Endodermal cell (in vitro differentiated cells): ENCODE results near the gene PRKAG3. TPM values are rescaled to one million over a fixed set of nuclear protein-coding genes. Genes with fewer than 3 reads are reported as not detected.

ENCODE experiments used
- DNase-seq: peaks from one replicate; pipeline ENCODE4 v3.0.0-alpha.2; 2017
- H3K27ac ChIP-seq: 2 replicates; pipeline ENCODE4 v1.5.1; 2013; ENCODE audit warnings: mild to moderate bottlenecking, low read depth, low read length, moderate library complexity
- H3K27me3 ChIP-seq: 2 replicates; pipeline ENCODE4 v1.6.1; 2013; ENCODE audit warnings: mild to moderate bottlenecking, low read length, moderate library complexity; ENCODE audit not compliant: insufficient read depth, control insufficient read depth, poor library complexity, severe bottlenecking
- H3K36me3 ChIP-seq: 2 replicates; pipeline ENCODE4 v1.7.0; 2013; ENCODE audit warnings: mild to moderate bottlenecking, low read length, moderate library complexity; ENCODE audit not compliant: control insufficient read depth, insufficient read depth
- H3K4me1 ChIP-seq: one replicate; pipeline ENCODE4 v1.7.0; 2013; ENCODE audit warnings: low read length; ENCODE audit not compliant: control insufficient read depth, insufficient read depth
- H3K4me3 ChIP-seq: 2 replicates; pipeline ENCODE4 v1.5.1; 2013; ENCODE audit warnings: mild to moderate bottlenecking, low read length, moderate library complexity
- H3K9ac ChIP-seq: 2 replicates; pipeline ENCODE4 v1.6.1; 2013; ENCODE audit warnings: mild to moderate bottlenecking, low read length, moderate library complexity; ENCODE audit not compliant: poor library complexity, severe bottlenecking; ENCODE audit errors: extremely low read depth
- H3K9me3 ChIP-seq: 2 replicates; pipeline ENCODE4 v1.6.1; 2013; ENCODE audit warnings: mild to moderate bottlenecking, low read length, moderate library complexity; ENCODE audit not compliant: control insufficient read depth
- H3K27ac Mint-ChIP-seq: 2 replicates; pipeline ENCODE4 v1.8.0; 2020; ENCODE audit warnings: mixed read lengths
- H3K27me3 Mint-ChIP-seq: 2 replicates; pipeline ENCODE4 v1.8.0; 2021; ENCODE audit warnings: mild to moderate bottlenecking, mixed read lengths; ENCODE audit not compliant: insufficient read depth
- H3K36me3 Mint-ChIP-seq: 2 replicates; pipeline ENCODE4 v1.8.0; 2020; ENCODE audit warnings: low read depth, mixed read lengths
- H3K4me1 Mint-ChIP-seq: 2 replicates; pipeline ENCODE4 v1.8.0; 2020; ENCODE audit warnings: mixed read lengths
- H3K4me3 Mint-ChIP-seq: 2 replicates; pipeline ENCODE4 v1.8.0; 2020; ENCODE audit warnings: mild to moderate bottlenecking, moderate library complexity, mixed read lengths
- H3K9me3 Mint-ChIP-seq: 2 replicates; pipeline ENCODE4 v1.8.0; 2020; ENCODE audit warnings: mild to moderate bottlenecking, mixed read lengths
- CTCF ChIP-seq: fragments of 200-600 bp; sonication (generic); conservative IDR thresholded peaks from 2 replicates; pipeline ENCODE4 v1.5.0; 2021; ENCODE audit warnings: antibody characterized with exemption, mild to moderate bottlenecking
- WGBS, 2 experiments: methylation state at CpG; one replicate each; pipeline versions ENCODE4 v1.1.5 to v1.1.7; 2013; ENCODE audit warnings: missing lambda C conversion rate in 2 of 2, mixed read lengths in 1 of 2; ENCODE audit not compliant: insufficient coverage in 1 of 2, insufficient read length in 1 of 2; 5-methylcytosine and 5-hydroxymethylcytosine counted together
- total RNA-seq, 2 donors: library from RNA; stranded (reverse); fragmentation: NEBNext Ultra II Directional in 1 of 2; extraction: Animal tissue kit (Norgen Biotek cat#: 25700) in 1 of 2; gene quantifications; 2 replicates in 1 of 2; 3 replicates in 1 of 2; pipeline ENCODE4 v1.2.1, GENCODE V29; 2021

The PRKAG3 gene
- total RNA-seq, 2 donors from 2014 or later = not detected

DNA sequence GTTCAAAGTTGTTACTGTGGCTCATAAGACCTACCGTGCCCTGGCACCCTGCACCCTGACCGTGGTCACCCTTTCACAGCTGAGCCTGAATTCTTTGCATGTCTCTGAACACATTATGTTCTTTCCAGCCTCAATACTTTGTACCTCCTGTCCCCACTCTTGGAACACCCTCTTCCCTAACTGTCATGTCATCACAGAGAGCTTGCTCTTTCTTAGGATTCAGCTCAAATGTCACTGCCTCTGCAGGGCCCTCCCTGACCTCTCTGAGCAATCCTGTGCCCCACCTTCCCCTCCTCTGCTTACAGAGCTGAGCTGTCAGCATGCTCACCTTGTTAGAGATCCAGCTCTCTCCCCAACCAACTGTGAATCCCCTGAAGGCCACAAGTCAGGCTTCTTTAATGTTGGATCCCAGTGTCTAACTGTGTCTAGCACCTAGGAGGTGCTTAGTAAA lies 15.0 kb downstream of the PRKAG3 start:
- Mint-ChIP-seq H3K36me3 (peaks cover 77% of the 10 kb centered on the region), H3K4me1 (no peaks in the 10 kb centered on the region), H3K4me3 (no peak overlapping the region), H3K9me3 (no peaks in the 10 kb centered on the region), H3K27ac (no peak overlapping the region), H3K27me3 (no peaks in the 10 kb centered on the region)
- Histone ChIP-seq H3K9ac (no peak overlapping the region), H3K4me1 (no peaks in the 10 kb centered on the region), H3K27ac (no peak overlapping the region), H3K9me3 (no peaks in the 10 kb centered on the region), H3K36me3 (peaks cover 55% of the 10 kb centered on the region), H3K4me3 (no peak overlapping the region), H3K27me3 (no peaks in the 10 kb centered on the region)
- no peak for DNase-seq
- 74 to 88% methylated on average over 2 of the region's 2 CpGs for WGBS, 2 experiments
- no peak for TF ChIP-seq CTCF

GRCh38 chr2:218815649-218816048 lies 16.0 kb downstream of the PRKAG3 start:
- no peak overlapping the region for H3K9ac ChIP-seq
- peaks cover 74% of the 10 kb centered on the region for H3K36me3 Mint-ChIP-seq
- no peaks in the 10 kb centered on the region for H3K9me3 Mint-ChIP-seq
- no peak for DNase-seq
- no peak overlapping the region for H3K4me3 Mint-ChIP-seq
- no peaks in the 10 kb centered on the region for H3K9me3 ChIP-seq
- H3K27me3 ChIP-seq = no peaks in the 10 kb centered on the region
- no peaks in the 10 kb centered on the region for H3K4me1 ChIP-seq
- H3K27ac ChIP-seq = no peak overlapping the region
- no peak for TF ChIP-seq CTCF
- H3K27ac Mint-ChIP-seq = no peak overlapping the region
- no peak overlapping the region for H3K4me3 ChIP-seq
- H3K4me1 Mint-ChIP-seq = no peaks in the 10 kb centered on the region
- H3K36me3 ChIP-seq = peaks cover 58% of the 10 kb centered on the region
- 80 to 90% methylated on average over 1 to 4 of the region's 4 CpGs for WGBS, 2 experiments
- no peaks in the 10 kb centered on the region for H3K27me3 Mint-ChIP-seq

DNA sequence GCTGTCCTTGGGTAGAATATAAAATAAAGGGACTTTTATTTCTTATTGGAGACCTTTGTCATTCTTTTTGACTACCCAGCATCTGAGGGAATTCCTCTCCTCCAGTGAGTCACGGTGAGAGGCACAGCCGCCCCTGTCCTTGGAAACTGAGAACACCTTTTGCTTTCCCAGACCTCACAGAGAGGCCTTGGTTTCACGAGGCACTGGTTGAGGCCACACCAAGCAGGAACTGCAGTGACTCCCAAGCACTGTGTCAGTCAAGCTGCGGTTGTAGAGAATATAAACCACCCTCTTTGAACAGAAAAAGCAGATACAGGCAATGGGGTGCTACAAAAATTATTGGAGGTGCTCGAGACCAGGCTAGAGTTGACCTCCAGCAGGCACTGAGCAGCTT lies 16.4 kb downstream of the PRKAG3 start:
- no peaks in the 10 kb centered on the region for H3K4me1 Mint-ChIP-seq
- H3K27me3 Mint-ChIP-seq = no peaks in the 10 kb centered on the region
- peaks cover 58% of the 10 kb centered on the region for H3K36me3 ChIP-seq
- H3K4me3 Mint-ChIP-seq = no peak overlapping the region
- no peak for TF ChIP-seq CTCF
- no peaks in the 10 kb centered on the region for H3K9me3 Mint-ChIP-seq
- no peaks in the 10 kb centered on the region for H3K27me3 ChIP-seq
- no peak overlapping the region for H3K27ac ChIP-seq
- H3K36me3 Mint-ChIP-seq = peaks cover 73% of the 10 kb centered on the region
- 91 to 92% methylated on average over 5 of the region's 5 CpGs for WGBS, 2 experiments
- no peak for DNase-seq
- H3K4me1 ChIP-seq = no peaks in the 10 kb centered on the region
- no peak overlapping the region for H3K27ac Mint-ChIP-seq
- no peaks in the 10 kb centered on the region for H3K9me3 ChIP-seq
- no peak overlapping the region for H3K4me3 ChIP-seq
- no peak overlapping the region for H3K9ac ChIP-seq
